Measurements from ENCODE around the gene TMEM17. TPM values are rescaled to one million over a fixed set of nuclear protein-coding genes. Genes with fewer than 3 reads are reported as not detected.
A peak's percentile ranks its signal among the peaks of the same experiment; 100 is the strongest.

The TMEM17 gene
- polyA plus RNA-seq, 1 of the 3 experiments (the other 2 are of a cell fraction): 5.5 TPM

GRCh38 chr2:62482558-62483352 is 23.2 kb downstream of the TMEM17 start (continued):
- no peak for TF ChIP-seq IRF3 (IDR thresholded peaks at IDR 0.05; ENCODE audit: low read depth, low read length)
- no peak for TF ChIP-seq RFX5 (IDR thresholded peaks at IDR 0.05; ENCODE audit: low read length)
- TF ChIP-seq FOXJ3 (CRISPR knock-in tag; IDR thresholded peaks at IDR 0.05): no peak
- TF ChIP-seq RCOR1 (IDR thresholded peaks at IDR 0.05; ENCODE audit: low read length): no peak
- no peak for TF ChIP-seq SMC3 (IDR thresholded peaks at IDR 0.05; ENCODE audit: low read depth, low read length)
- no peak for TF ChIP-seq NFIC (IDR thresholded peaks at IDR 0.05; ENCODE audit: borderline replicate concordance)
- TF ChIP-seq NRF1 (IDR thresholded peaks at IDR 0.05; ENCODE audit: low read depth, low read length): no peak
- no peak for TF ChIP-seq RAD21 (IDR thresholded peaks at IDR 0.05; ENCODE audit: low read length)

GRCh38 chr2:62479917-62480316 is 26.1 kb downstream of the TMEM17 start:
- Histone ChIP-seq H3K4me2 (no peak overlapping the region), H3K27me3 (ENCODE audit: insufficient read depth) (no peaks in the 10 kb centered on the region), H3F3A (replicated peaks; ENCODE audit: insufficient read depth) (no peaks in the 10 kb centered on the region), H3K9me3 (no peaks in the 10 kb centered on the region), H4K20me1 (ENCODE audit: insufficient read depth) (no peaks in the 10 kb centered on the region), H3K9me2 (no peaks in the 10 kb centered on the region), H3K79me2 (ENCODE audit: insufficient read depth) (no peaks in the 10 kb centered on the region), H3K4me1 (ENCODE audit: control insufficient read depth in 1 of 2, insufficient read depth in 2 of 2, low read depth in 1 of 2, low read length in 1 of 2) (peaks cover 10 to 15% of the 10 kb centered on the region in 2 experiments; a peak in 3 of 4 replicates), H3K9ac (no peak overlapping the region), H3K36me3 (replicated peaks in 1 of 2; ENCODE audit: control insufficient read depth in 1 of 2, insufficient read depth in 2 of 2, low read length in 1 of 2) (no peaks in the 10 kb centered on the region), H2AFZ (ENCODE audit: low read depth) (no peak overlapping the region), H3K27ac (ENCODE audit: low read depth in 2 of 2, low read length in 1 of 2) (no peak overlapping the region), H3K4me3 (ENCODE audit: low read depth in 2 of 2, low read length in 1 of 2) (no peak overlapping the region)
- ChIA-PET CTCF (interaction anchor here (5.2 kb wide), 1 partner anchor 23 kb away, joined by 35 read pairs; no protein-coding TSS in a partner anchor), POLR2A (no interaction called here)
- no peak for DNase-seq
- TF ChIP-seq FOSL2 (IDR thresholded peaks at IDR 0.05; ENCODE audit: borderline replicate concordance, low read depth) (no peak), GATA2 (CRISPR knock-in tag; IDR thresholded peaks at IDR 0.05) (no peak), RFX5 (IDR thresholded peaks at IDR 0.05; ENCODE audit: low read length) (no peak), RXRA (IDR thresholded peaks at IDR 0.05; ENCODE audit: borderline replicate concordance, low read depth) (no peak), NFIC (IDR thresholded peaks at IDR 0.05; ENCODE audit: borderline replicate concordance) (no peak), ZBTB33 (IDR thresholded peaks at IDR 0.05; ENCODE audit: borderline replicate concordance, low read depth) (no peak), USF2 (IDR thresholded peaks at IDR 0.05; ENCODE audit: borderline replicate concordance, low read depth, low read length) (no peak), PBX3 (IDR thresholded peaks at IDR 0.05) (peak; percentile 53), MXI1 (IDR thresholded peaks at IDR 0.05; ENCODE audit: low read depth, low read length) (no peak), IRF3 (IDR thresholded peaks at IDR 0.05; ENCODE audit: low read depth, low read length) (no peak), EZH2phosphoT487 (IDR thresholded peaks at IDR 0.05; ENCODE audit: borderline replicate concordance, low read depth) (no peak), TCF12 (IDR thresholded peaks at IDR 0.05) (peak; percentile 59), RCOR1 (IDR thresholded peaks at IDR 0.05; ENCODE audit: low read length) (no peak), USF1 (IDR thresholded peaks at IDR 0.05; ENCODE audit: borderline replicate concordance, low read depth) (no peak), JUND (IDR thresholded peaks at IDR 0.05) (no peak)
- WGBS (ENCODE audit: low lambda C conversion rate): 48% methylated on average over 3 of the region's 3 CpGs

Data from SK-N-SH (cell line).